DOHH2 (cell line): ENCODE results near the gene CD59.

ENCODE experiments used
- H3F3A ChIP-seq: fragments of 200-600 bp; sonication (generic), shearing (Covaris generic); 2 replicates; pipeline ENCODE4 v1.6.0; 2016; ENCODE audit warnings: antibody characterized with exemption, mild to moderate bottlenecking; ENCODE audit not compliant: control insufficient read depth, insufficient read depth
- H3K27ac ChIP-seq: fragments of 200-600 bp; sonication (generic); 2 replicates; pipeline ENCODE4 v1.5.1; 2014; ENCODE audit warnings: low read depth, mild to moderate bottlenecking, low read length, moderate library complexity
- H3K27me3 ChIP-seq: fragments of 200-600 bp; sonication (generic); 2 replicates; pipeline ENCODE4 v1.6.1; 2014; ENCODE audit warnings: mild to moderate bottlenecking, low read length, mixed read lengths; ENCODE audit not compliant: control insufficient read depth
- H3K36me3 ChIP-seq: fragments of 200-600 bp; sonication (generic); 2 replicates; pipeline ENCODE4 v1.6.1; 2014; ENCODE audit warnings: mild to moderate bottlenecking, low read length, moderate library complexity, mixed read lengths; ENCODE audit not compliant: control insufficient read depth
- H3K4me1 ChIP-seq: fragments of 200-600 bp; sonication (generic); 2 replicates; pipeline ENCODE4 v1.6.1; 2014; ENCODE audit warnings: mild to moderate bottlenecking, low read length, mixed read lengths; ENCODE audit not compliant: control insufficient read depth
- H3K4me2 ChIP-seq: fragments of 200-600 bp; sonication (generic); 2 replicates; pipeline ENCODE4 v1.6.0; 2014; ENCODE audit warnings: mild to moderate bottlenecking, low read length, moderate library complexity
- H3K4me3 ChIP-seq: fragments of 200-600 bp; sonication (generic); 2 replicates; pipeline ENCODE4 v1.5.1; 2014; ENCODE audit warnings: mild to moderate bottlenecking, low read length, mixed read lengths
- H3K79me2 ChIP-seq: fragments of 200-600 bp; sonication (generic); 2 replicates; pipeline ENCODE4 v1.6.1; 2014; ENCODE audit warnings: mild to moderate bottlenecking, low read length, mixed read lengths; ENCODE audit not compliant: control insufficient read depth
- H3K9me2 ChIP-seq: fragments of 200-600 bp; sonication (generic); replicated peaks from 2 replicates; pipeline ENCODE4 v1.6.1; 2014; ENCODE audit warnings: mild to moderate bottlenecking, low read length, mixed read lengths; ENCODE audit not compliant: control insufficient read depth
- H3K9me3 ChIP-seq: fragments of 200-600 bp; sonication (generic); 2 replicates; pipeline ENCODE4 v1.6.1; 2014; ENCODE audit warnings: antibody characterized with exemption, low read length, mixed read lengths; ENCODE audit not compliant: control insufficient read depth, insufficient read depth
- H4K20me1 ChIP-seq: fragments of 200-600 bp; sonication (generic); 2 replicates; pipeline ENCODE4 v1.6.0; 2014; ENCODE audit warnings: low read depth, mild to moderate bottlenecking, antibody characterized with exemption, low read length, moderate library complexity; ENCODE audit not compliant: control insufficient read depth, insufficient read depth
- EZH2phosphoT487 ChIP-seq: fragments of 200-600 bp; sonication (generic); IDR thresholded peaks from 2 replicates; pipeline ENCODE4 v1.6.1; 2017; ENCODE audit warnings: borderline replicate concordance, mild to moderate bottlenecking, antibody characterized with exemption, low read length, moderate library complexity, mixed read lengths
- TF ChIP-seq, protein P1 (sequence below): fragments of 200-600 bp; sonication (generic); IDR thresholded peaks from one replicate; pipeline ENCODE4 v1.5.1; 2014; ENCODE audit warnings: antibody characterized with exemption, mild to moderate bottlenecking, low read depth, low read length; ENCODE audit not compliant: poor library complexity, severe bottlenecking

The CD59 gene

DNA sequence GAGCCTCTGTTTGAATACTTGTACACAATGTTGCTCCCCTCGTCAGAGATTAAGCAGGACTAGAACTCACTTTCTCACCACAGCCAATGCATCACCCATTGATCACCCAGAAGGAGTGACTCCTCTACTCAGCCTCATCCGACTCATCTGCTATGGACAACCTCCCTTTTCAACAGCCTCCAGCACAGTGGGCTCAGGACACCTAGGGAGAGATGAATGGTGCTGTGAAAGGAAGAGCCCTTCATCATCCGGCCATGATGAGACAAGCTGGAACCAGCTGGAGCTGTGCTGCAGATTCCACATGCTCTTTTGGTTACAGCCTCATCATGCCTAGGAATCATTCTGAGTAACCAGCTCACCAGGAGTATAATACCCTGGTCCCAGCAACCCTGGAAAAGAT, 51.1 kb downstream of the CD59 start:
- no peaks in the 10 kb centered on the region for H3K9me2 ChIP-seq
- no peaks in the 10 kb centered on the region for H3K36me3 ChIP-seq
- H3F3A ChIP-seq: no peaks in the 10 kb centered on the region
- no peaks in the 10 kb centered on the region for H3K27me3 ChIP-seq
- no peaks in the 10 kb centered on the region for H3K4me1 ChIP-seq
- TF ChIP-seq, protein P1, sequence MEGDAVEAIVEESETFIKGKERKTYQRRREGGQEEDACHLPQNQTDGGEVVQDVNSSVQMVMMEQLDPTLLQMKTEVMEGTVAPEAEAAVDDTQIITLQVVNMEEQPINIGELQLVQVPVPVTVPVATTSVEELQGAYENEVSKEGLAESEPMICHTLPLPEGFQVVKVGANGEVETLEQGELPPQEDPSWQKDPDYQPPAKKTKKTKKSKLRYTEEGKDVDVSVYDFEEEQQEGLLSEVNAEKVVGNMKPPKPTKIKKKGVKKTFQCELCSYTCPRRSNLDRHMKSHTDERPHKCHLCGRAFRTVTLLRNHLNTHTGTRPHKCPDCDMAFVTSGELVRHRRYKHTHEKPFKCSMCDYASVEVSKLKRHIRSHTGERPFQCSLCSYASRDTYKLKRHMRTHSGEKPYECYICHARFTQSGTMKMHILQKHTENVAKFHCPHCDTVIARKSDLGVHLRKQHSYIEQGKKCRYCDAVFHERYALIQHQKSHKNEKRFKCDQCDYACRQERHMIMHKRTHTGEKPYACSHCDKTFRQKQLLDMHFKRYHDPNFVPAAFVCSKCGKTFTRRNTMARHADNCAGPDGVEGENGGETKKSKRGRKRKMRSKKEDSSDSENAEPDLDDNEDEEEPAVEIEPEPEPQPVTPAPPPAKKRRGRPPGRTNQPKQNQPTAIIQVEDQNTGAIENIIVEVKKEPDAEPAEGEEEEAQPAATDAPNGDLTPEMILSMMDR: no peak
- TF ChIP-seq EZH2phosphoT487: no peak
- no peak overlapping the region for H3K4me3 ChIP-seq
- H3K9me3 ChIP-seq: no peaks in the 10 kb centered on the region
- no peak overlapping the region for H3K4me2 ChIP-seq
- H4K20me1 ChIP-seq: no peaks in the 10 kb centered on the region
- no peaks in the 10 kb centered on the region for H3K79me2 ChIP-seq
- no peak overlapping the region for H3K27ac ChIP-seq

DNA sequence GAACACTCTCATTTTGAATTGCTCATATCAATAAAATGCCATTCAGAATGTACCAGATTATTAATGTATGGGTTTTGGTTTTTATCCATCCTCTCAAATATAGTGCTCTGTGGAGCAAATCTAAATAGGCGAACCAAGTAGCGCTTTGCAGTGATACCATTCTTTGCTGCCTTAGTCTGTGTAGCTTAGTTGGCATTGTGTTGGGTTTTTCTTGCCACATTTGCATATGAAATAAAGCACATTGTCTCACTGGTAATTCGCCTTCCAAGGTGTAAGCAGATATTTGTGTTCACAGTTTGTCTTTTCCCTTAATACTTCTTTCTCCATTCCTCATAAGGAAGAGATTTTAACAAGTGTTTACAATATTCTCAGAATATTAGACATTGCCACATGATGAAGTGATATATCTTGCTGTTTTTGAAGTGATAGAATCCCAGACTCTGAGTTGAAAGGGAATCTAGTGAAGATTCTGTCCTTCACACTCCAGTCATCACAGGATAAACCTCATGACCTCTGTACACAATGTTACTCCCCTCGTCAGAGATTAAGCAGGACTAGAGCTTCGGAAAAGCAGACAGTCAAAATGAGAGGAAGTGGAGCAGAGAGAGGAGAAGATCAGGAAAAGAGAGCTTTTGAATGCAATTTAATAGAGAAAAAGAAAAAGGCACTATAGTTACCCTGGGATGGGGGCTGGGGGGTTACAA, 52.1 kb downstream of the CD59 start:
- H3K4me3 ChIP-seq: no peak overlapping the region
- H3K27ac ChIP-seq: no peak overlapping the region
- no peaks in the 10 kb centered on the region for H3K27me3 ChIP-seq
- H3K9me2 ChIP-seq: no peaks in the 10 kb centered on the region
- no peak overlapping the region for H3K4me2 ChIP-seq
- H3K36me3 ChIP-seq: no peaks in the 10 kb centered on the region
- no peak for TF ChIP-seq EZH2phosphoT487
- TF ChIP-seq, protein P1: no peak
- H3K4me1 ChIP-seq: no peaks in the 10 kb centered on the region
- H4K20me1 ChIP-seq: no peaks in the 10 kb centered on the region
- H3K9me3 ChIP-seq: no peaks in the 10 kb centered on the region
- H3K79me2 ChIP-seq: no peaks in the 10 kb centered on the region
- no peaks in the 10 kb centered on the region for H3F3A ChIP-seq

DNA sequence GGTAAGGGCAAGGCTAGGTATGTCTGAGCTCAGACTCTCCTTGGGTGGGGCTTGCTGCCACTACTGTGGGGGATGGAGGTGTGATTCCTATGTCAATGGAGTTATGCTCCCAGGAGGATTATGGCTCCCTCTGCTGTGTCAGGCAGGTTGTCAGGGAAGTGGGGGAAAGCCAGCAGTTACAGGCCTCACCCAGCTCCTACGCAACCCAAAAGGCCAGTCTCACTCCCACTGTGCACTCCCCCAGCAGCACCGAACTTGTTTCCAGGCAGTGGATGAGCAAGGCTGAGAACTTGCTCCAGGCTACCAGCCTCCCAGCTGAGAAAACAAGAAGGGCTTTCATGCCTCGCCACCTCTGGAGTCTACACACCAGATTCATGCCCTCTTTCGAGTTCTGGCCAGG, 53.8 kb downstream of the CD59 start:
- Histone ChIP-seq H3K4me1 (no peaks in the 10 kb centered on the region), H3K79me2 (no peaks in the 10 kb centered on the region), H3K4me2 (no peak overlapping the region), H4K20me1 (no peaks in the 10 kb centered on the region), H3K9me3 (no peaks in the 10 kb centered on the region), H3K36me3 (no peaks in the 10 kb centered on the region), H3K9me2 (no peaks in the 10 kb centered on the region), H3K4me3 (no peak overlapping the region), H3F3A (no peaks in the 10 kb centered on the region), H3K27ac (no peak overlapping the region), H3K27me3 (no peaks in the 10 kb centered on the region)
- TF ChIP-seq, protein P1: no peak
- TF ChIP-seq EZH2phosphoT487: no peak
